K562 (cell line): Measurements from ENCODE around the gene PAN2. TPM values are rescaled to one million over a fixed set of nuclear protein-coding genes. Genes with fewer than 3 reads are reported as not detected.

Source experiments
- ATAC-seq: fragments of 200-7000 bp; cut with Tn5 transposase; 3 replicates; pipeline ENCODE4 v1.9.1; 2020; ENCODE audit warnings: moderate library complexity
- BruUV-seq: library from RNA; stranded (reverse); fragments of 400-500 nt; replicated peaks from 2 replicates; lab custom pipeline; 2021; lab: Mats Ljungman, UMichigan
- CTCF ChIA-PET: fragments of 300-600 bp; formaldehyde crosslinking; extraction: SDS; loops from one replicate; lab custom pipeline; 2021; ENCODE audit warnings: low intra/inter-chr PET ratio; lab: Yijun Ruan, JAX
- POLR2A ChIA-PET: fragments of 300-600, 350-650 bp; sonication (Branson Sonifier 250); formaldehyde crosslinking; extraction: SDS; loops from one replicate; lab custom pipeline; 2021; ENCODE audit warnings: antibody characterized with exemption, inconsistent platforms; lab: Yijun Ruan, JAX
- DNase-seq, 4 experiments: peaks; one replicate each; pipeline versions ENCODE4 v3.0.0 to v3.0.0-alpha.2; 2011 to 2018; ENCODE audit warnings: low spot score in 3 of 4, mixed read lengths in 3 of 4; ENCODE audit errors: extremely low read depth in 1 of 4
- FAIRE-seq: peaks from 2 replicates; lab custom pipeline; 2011; peaks lifted over from hg19 to GRCh38; lab: Jason Lieb, UNC
- H2AFZ ChIP-seq: 2 replicates; pipeline ENCODE4 v1.6.0; 2011; ENCODE audit warnings: low read depth, low read length, control low read depth, inconsistent platforms
- H3K27ac ChIP-seq: fragments of 200-600 bp; 3 replicates; pipeline ENCODE4 v1.8.0; 2011; ENCODE audit warnings: low read depth, mild to moderate bottlenecking, control low read depth, inconsistent platforms, low read length, moderate library complexity, mixed read lengths; ENCODE audit errors: extremely low read depth
- H3K27me3 ChIP-seq, 2 experiments: fragments of 300-600 bp in 1 of 2; 2 replicates in 1 of 2; 3 replicates in 1 of 2; pipeline versions ENCODE4 v1.6.0 to v1.8.0; 2011; ENCODE audit warnings: inconsistent platforms in 2 of 2, low read length in 2 of 2, mild to moderate bottlenecking in 1 of 2, mixed read lengths in 1 of 2, moderate library complexity in 1 of 2; ENCODE audit not compliant: control insufficient read depth in 2 of 2, insufficient read depth in 2 of 2
- H3K36me3 ChIP-seq: fragments of 300-600 bp; 3 replicates; pipeline ENCODE4 v1.8.0; 2011; ENCODE audit warnings: mild to moderate bottlenecking, low read length, inconsistent platforms; ENCODE audit not compliant: control insufficient read depth, insufficient read depth
- H3K4me1 ChIP-seq, 2 experiments: fragments of 200-600 bp in 1 of 2; replicated peaks in 1 of 2; 2 replicates in 1 of 2; 3 replicates in 1 of 2; pipeline versions ENCODE4 v1.5.1 to v1.8.0; 2011; ENCODE audit warnings: inconsistent platforms in 2 of 2, low read length in 2 of 2, mild to moderate bottlenecking in 1 of 2, mixed read lengths in 1 of 2, moderate library complexity in 1 of 2; ENCODE audit not compliant: control insufficient read depth in 2 of 2, insufficient read depth in 2 of 2
- H3K4me2 ChIP-seq: 2 replicates; pipeline ENCODE4 v1.6.1; 2011; ENCODE audit warnings: low read length, control low read depth, inconsistent platforms, mixed read lengths; ENCODE audit not compliant: insufficient read depth
- H3K4me3 ChIP-seq: fragments of 200-600 bp; sonication (generic), shearing (Covaris generic); 2 replicates; pipeline ENCODE4 v1.5.1; 2016; ENCODE audit warnings: control low read depth, inconsistent platforms
- H3K79me2 ChIP-seq: fragments of 200-600 bp; 3 replicates; pipeline ENCODE4 v1.8.0; 2011; ENCODE audit warnings: low read length, inconsistent platforms; ENCODE audit not compliant: control insufficient read depth, insufficient read depth
- H3K9ac ChIP-seq, 2 experiments: 2 replicates each; pipeline versions ENCODE4 v1.6.0 to v1.6.1; 2011; ENCODE audit warnings: low read depth in 2 of 2, low read length in 2 of 2, control low read depth in 1 of 2, inconsistent platforms in 1 of 2, mild to moderate bottlenecking in 1 of 2, mixed read lengths in 1 of 2; ENCODE audit not compliant: insufficient read depth in 1 of 2
- H3K9me1 ChIP-seq: one replicate; pipeline ENCODE4 v1.6.0; 2011; ENCODE audit warnings: inconsistent platforms, mild to moderate bottlenecking, low read length, moderate library complexity; ENCODE audit not compliant: control insufficient read depth, insufficient read depth
- H3K9me3 ChIP-seq: replicated peaks from 2 replicates; pipeline ENCODE4 v1.5.1; 2011; ENCODE audit warnings: low read depth, low read length, inconsistent platforms; ENCODE audit not compliant: control insufficient read depth, insufficient read depth
- H4K20me1 ChIP-seq: replicated peaks from 2 replicates; pipeline ENCODE4 v1.6.1; 2011; ENCODE audit warnings: low read length, inconsistent platforms, mixed read lengths; ENCODE audit not compliant: control insufficient read depth, insufficient read depth
- DDX20 ChIP-seq: fragments of 450-650 bp; IDR thresholded peaks from 2 replicates; pipeline ENCODE4 v1.6.1; 2016; ENCODE audit warnings: missing genetic modification characterization, low read depth, mild to moderate bottlenecking, missing compliant biosample characterization, moderate library complexity
- DPF2 ChIP-seq: fragments of 450-650 bp; IDR thresholded peaks from 2 replicates; pipeline ENCODE4 v1.6.1; 2016
- FOS ChIP-seq: IDR thresholded peaks from 3 replicates; pipeline ENCODE4 v1.6.1; 2011; ENCODE audit not compliant: insufficient read length; ENCODE audit errors: extremely low read depth
- HDAC2 ChIP-seq: fragments of 450-650 bp; IDR thresholded peaks from 2 replicates; pipeline ENCODE4 v1.6.1; 2016; ENCODE audit warnings: mild to moderate bottlenecking
- HLTF ChIP-seq: fragments of 450-650 bp; IDR thresholded peaks from 2 replicates; pipeline ENCODE4 v1.6.1; 2016
- LEF1 ChIP-seq: fragments of 450-650 bp; IDR thresholded peaks from 2 replicates; pipeline ENCODE4 v1.6.1; 2016; ENCODE audit warnings: mild to moderate bottlenecking
- MECOM ChIP-seq: fragments of 250-450 bp; sonication (Bioruptor Pico); IDR thresholded peaks from 2 replicates; pipeline ENCODE4 v1.8.0; 2022; ENCODE audit warnings: inconsistent platforms
- MEF2A ChIP-seq: IDR thresholded peaks from 2 replicates; pipeline ENCODE4 v1.6.1; 2011; ENCODE audit warnings: low read depth, mild to moderate bottlenecking, low read length, moderate library complexity; ENCODE audit not compliant: control insufficient read depth
- POU5F1 ChIP-seq: fragments of 150-350 bp; IDR thresholded peaks from 2 replicates; pipeline ENCODE4 v1.6.1; 2014; ENCODE audit warnings: borderline replicate concordance, low read length, low read depth, mild to moderate bottlenecking; ENCODE audit not compliant: partially characterized antibody
- SMC3 ChIP-seq: conservative IDR thresholded peaks from 2 replicates; pipeline ENCODE4 v1.6.1; 2011; ENCODE audit warnings: low read depth, low read length, improper control_type of control experiment; ENCODE audit not compliant: insufficient read depth
- ZBTB8A ChIP-seq: fragments of 450-650 bp; IDR thresholded peaks from 2 replicates; pipeline ENCODE4 v1.6.1; 2018; ENCODE audit warnings: mild to moderate bottlenecking, moderate library complexity; ENCODE audit not compliant: partially characterized antibody
- ZFP36 ChIP-seq: fragments of 150-350 bp; IDR thresholded peaks from 2 replicates; pipeline ENCODE4 v1.6.1; 2018; ENCODE audit warnings: low read length, low read depth; ENCODE audit not compliant: partially characterized antibody
- ZNF584 ChIP-seq: fragments of 200-800 bp; sonication (Bioruptor generic); IDR thresholded peaks from 2 replicates; pipeline ENCODE4 v1.6.1; 2016; ENCODE audit warnings: low read depth, mild to moderate bottlenecking, missing genetic modification characterization, missing compliant biosample characterization
- WGBS: fragments of 100-300 bp; shearing (Covaris generic); methylation state at CpG from one replicate; pipeline ENCODE4 v1.1.6; 2016; ENCODE audit warnings: low coverage, mixed read lengths; ENCODE audit not compliant: insufficient coverage; ENCODE audit errors: missing lambda C conversion rate; 5-methylcytosine and 5-hydroxymethylcytosine counted together
- in situ Hi-C: fragments of 300-500 bp; cut with MboI; formaldehyde crosslinking; loops from 4 replicates; pipeline ENCODE4 v1.15.0; 2018; ENCODE audit warnings: inconsistent platforms, mixed read lengths
- intact Hi-C: fragments of 100-400 bp; cut with micrococcal nuclease; formaldehyde crosslinking; loops from 2 replicates; pipeline ENCODE4 v1.14.2; 2022
- polyA plus RNA-seq, 8 experiments: library from polyadenylated mRNA; depleted of rRNA in 4 of 8; stranded (reverse) in 5 of 8; unstranded in 3 of 8; fragments of >200 nt; fragmentation: Nextera tagmentation in 2 of 8; fragmentation: Illumina TruSeq in 1 of 8; extraction: Ambion mirVana in 2 of 8; extraction: Trizol in 1 of 8; gene quantifications; 2 replicates each; pipeline versions ENCODE4 v1.2.1 to v1.2.3, GENCODE V29; 2011 to 2014; ENCODE audit warnings: inconsistent platforms in 1 of 8, missing spikeins in 1 of 8
- total RNA-seq, 7 experiments: library from RNA; depleted of rRNA in 6 of 7; stranded (reverse); fragments of >200 nt in 6 of 7; fragmentation: Illumina TruSeq in 2 of 7; extraction: Trizol in 2 of 7; gene quantifications; 2 replicates each; pipeline versions ENCODE4 v1.2.1 to v1.2.3, GENCODE V29; 2011 to 2021; ENCODE audit warnings: low replicate concordance in 1 of 7
- TF ChIP-seq, protein P1 (sequence below): fragments of 250-450 bp; sonication (Bioruptor Pico); IDR thresholded peaks from 2 replicates; pipeline ENCODE4 v1.8.0; 2022; ENCODE audit warnings: inconsistent platforms
- TF ChIP-seq, protein P2 (sequence below): fragments of 250-450 bp; sonication (Bioruptor Pico); IDR thresholded peaks from 2 replicates; pipeline ENCODE4 v1.8.0; 2021; ENCODE audit warnings: mild to moderate bottlenecking, moderate library complexity

PAN2 gene
- total and polyA plus RNA-seq, 9 of the 15 experiments (the other 6 are each of a cell fraction or from before 2014, with no cell fraction given), result 15.0 to 66.1 (median 25.9) TPM

DNA sequence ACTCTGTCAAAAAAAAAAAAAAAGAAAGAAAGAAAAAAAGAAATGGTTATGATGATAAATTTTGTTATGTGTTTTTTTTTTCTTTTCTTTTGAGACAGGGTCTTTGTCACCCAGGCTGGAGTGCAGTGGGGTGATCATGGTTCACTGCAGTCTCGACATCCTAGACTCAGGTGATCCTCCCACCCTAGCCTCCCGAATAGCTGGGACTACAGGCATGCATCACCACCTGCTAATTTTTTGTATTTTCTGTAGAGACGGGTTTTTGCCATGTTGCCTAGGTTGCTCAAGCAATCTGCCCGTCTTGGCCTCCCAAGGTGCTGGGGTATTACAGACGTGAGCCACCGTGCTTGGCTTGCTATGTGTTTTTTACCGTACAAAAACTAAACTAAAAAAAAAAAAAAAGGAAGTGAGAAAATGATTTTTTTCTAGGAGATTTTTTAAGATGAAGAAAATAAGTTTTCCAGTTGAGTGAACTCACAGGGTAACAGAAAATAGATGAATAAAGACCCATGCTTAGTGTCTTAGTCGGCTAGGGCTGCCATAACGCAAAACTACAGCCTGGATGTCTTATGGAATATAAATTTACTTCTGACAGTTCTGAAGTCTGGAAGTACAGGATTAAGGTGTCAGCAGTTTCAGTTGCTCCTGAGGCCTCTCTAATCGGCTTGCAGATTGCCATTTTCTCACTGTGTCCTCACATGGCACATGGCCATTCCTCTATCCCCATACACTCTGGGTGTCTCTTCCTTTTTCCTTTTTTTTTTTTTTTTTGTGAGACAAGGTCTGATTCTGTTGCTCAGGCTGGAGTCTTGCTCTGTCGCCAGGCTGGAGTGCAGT is 42.0 kb upstream of the PAN2 start:
- Histone ChIP-seq H3K27me3 (no peaks in the 10 kb centered on the region), H3K36me3 (no peaks in the 10 kb centered on the region), H2AFZ (peak overlapping the region; percentile 93), H3K9me1 (no peaks in the 10 kb centered on the region), H3K27ac (peak overlapping the region; percentile 83), H3K4me3 (no peak overlapping the region), H3K79me2 (no peaks in the 10 kb centered on the region), H3K4me2 (peak overlapping the region; percentile 14; the same call in 1 of the 2 replicates), H3K9ac (peak overlapping the region in 1 of 2 experiments; percentile 3; a peak in 3 of 4 replicates), H3K4me1 (peaks cover 22 to 24% of the 10 kb centered on the region in 2 experiments; a peak in 4 of 5 replicates), H4K20me1 (no peaks in the 10 kb centered on the region), H3K9me3 (no peaks in the 10 kb centered on the region)
- FAIRE-seq (peak; percentile 46), DNase-seq (peak in 1 of 4 experiments; percentile 62), ATAC-seq (peak; percentile 31)
- ChIA-PET POLR2A (interaction anchor here (0.6 to 2.4 kb wide), 4 partner anchors 10 to 858 kb away, joined by 3 to 12 read pairs (median 4); partner anchors contain the start of genes APOF and STAT2), CTCF (interaction anchor here (0.7 kb wide), 1 partner anchor 85 kb away, joined by 4 read pairs; no protein-coding TSS in a partner anchor)
- 46% methylated on average over 11 of the region's 11 CpGs for WGBS
- intact Hi-C loops, result loop anchor here (2.0 to 5.0 kb wide), 3 partner anchors 27 to 71 kb away; partner anchors contain the start of genes CNPY2 and TIMELESS
- BruUV-seq, result no TSS peak
- in situ Hi-C loops, result no loop called here
- TF ChIP-seq, protein P1, sequence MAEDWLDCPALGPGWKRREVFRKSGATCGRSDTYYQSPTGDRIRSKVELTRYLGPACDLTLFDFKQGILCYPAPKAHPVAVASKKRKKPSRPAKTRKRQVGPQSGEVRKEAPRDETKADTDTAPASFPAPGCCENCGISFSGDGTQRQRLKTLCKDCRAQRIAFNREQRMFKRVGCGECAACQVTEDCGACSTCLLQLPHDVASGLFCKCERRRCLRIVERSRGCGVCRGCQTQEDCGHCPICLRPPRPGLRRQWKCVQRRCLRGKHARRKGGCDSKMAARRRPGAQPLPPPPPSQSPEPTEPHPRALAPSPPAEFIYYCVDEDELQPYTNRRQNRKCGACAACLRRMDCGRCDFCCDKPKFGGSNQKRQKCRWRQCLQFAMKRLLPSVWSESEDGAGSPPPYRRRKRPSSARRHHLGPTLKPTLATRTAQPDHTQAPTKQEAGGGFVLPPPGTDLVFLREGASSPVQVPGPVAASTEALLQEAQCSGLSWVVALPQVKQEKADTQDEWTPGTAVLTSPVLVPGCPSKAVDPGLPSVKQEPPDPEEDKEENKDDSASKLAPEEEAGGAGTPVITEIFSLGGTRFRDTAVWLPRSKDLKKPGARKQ (CRISPR knock-in tag), result no peak
- TF ChIP-seq MEF2A (no peak), MECOM (CRISPR knock-in tag) (no peak), ZFP36 (no peak), ZNF584 (CRISPR knock-in tag) (no peak), DPF2 (peak; percentile 47), HLTF (no peak), FOS (no peak), DDX20 (tag) (no peak), SMC3 (no peak), LEF1 (peak; percentile 50; the same call in 1 of the 2 replicates), POU5F1 (no peak), HDAC2 (no peak), ZBTB8A (no peak)
- TF ChIP-seq, protein P2, sequence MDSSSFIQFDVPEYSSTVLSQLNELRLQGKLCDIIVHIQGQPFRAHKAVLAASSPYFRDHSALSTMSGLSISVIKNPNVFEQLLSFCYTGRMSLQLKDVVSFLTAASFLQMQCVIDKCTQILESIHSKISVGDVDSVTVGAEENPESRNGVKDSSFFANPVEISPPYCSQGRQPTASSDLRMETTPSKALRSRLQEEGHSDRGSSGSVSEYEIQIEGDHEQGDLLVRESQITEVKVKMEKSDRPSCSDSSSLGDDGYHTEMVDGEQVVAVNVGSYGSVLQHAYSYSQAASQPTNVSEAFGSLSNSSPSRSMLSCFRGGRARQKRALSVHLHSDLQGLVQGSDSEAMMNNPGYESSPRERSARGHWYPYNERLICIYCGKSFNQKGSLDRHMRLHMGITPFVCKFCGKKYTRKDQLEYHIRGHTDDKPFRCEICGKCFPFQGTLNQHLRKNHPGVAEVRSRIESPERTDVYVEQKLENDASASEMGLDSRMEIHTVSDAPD (CRISPR knock-in tag), result no peak
